ENCODE measurements around the gene RALGPS1.

GRCh38 chr9:127205952-127206351, 291.4 kb downstream of the RALGPS1 start:
- TF ChIP-seq CTCF (IDR thresholded peaks at IDR 0.05) (no peak), POLR2A (IDR thresholded peaks at IDR 0.05) (no peak)
